T-helper 2 cell (primary cell): Measurements from ENCODE around the gene ZNF385A.

Experiments
- DNase-seq, 5 experiments: peaks; one replicate each; pipeline versions ENCODE4 v3.0.0 to v3.0.0-alpha.2; 2012 to 2022

The ZNF385A gene

GRCh38 chr12:54372113-54372806 is 12.3 kb downstream of the ZNF385A start:
- no peak for DNase-seq

DNA sequence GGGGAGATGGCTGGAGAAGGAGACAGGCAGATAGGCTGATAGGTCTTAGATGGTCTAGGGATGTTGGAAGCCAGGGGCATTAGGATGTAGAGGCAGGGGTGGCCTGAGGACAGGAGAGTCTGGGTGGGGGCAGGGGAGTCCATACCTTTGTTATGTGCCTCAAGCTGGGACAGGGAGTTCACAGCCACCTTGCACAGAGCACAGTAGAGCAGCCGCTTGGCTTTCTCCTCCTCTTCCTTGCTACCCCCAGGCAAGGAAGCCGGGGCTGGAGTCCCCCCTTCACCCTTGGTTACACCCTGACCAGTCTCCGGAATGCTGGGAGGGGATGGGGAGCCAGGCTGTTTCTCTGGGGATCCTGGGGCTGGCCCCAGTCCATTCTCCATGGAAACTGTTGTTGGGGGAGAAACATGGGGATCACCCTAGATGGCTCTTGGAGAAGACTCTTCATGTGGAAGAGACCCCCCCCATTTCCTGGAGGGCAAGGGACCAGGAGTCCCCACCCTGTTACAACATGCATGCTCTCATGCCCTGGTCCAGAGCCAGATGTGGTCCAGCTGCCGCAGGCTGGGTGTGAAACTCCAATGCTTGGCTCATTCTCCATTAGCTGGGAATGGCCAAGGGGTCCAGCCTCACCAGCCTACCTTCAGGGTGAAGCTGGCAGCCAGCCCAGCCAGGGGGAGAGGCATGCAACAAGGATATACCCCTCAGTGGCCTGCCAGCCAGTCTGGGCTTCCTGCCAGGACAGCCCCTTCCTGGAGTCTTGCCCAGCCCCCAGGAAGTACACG is 13.0 kb downstream of the ZNF385A start:
- no peak for DNase-seq

GRCh38 chr12:54370171-54370730 is 14.3 kb downstream of the ZNF385A start:
- no peak for DNase-seq

DNA sequence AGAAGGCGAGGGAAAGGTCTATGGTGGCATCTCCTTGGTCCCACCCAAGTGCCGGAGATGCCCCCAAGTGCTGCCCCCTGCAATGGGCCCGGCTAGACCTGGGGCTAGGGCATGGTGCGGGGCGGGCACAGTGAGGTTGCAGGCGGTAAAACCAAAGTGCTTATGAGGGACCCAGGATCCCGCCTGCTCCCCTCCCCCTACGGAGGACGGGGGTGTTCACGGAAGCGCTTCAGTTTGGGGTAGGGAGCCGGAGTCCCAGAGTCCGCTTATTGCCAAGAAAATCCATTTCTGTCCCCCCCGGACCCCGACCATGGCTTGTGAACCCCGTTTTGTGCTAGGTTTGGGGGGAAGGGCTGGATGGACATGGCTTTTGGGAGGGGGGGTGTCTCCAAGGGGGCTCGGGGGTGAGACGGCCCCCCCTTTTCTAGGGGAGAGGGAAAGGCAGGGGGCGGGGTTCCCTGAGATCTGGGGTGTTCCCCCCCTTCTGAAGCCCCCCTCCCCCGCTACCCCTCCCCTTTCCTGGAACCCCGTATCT is 14.9 kb downstream of the ZNF385A start:
- no peak for DNase-seq

DNA sequence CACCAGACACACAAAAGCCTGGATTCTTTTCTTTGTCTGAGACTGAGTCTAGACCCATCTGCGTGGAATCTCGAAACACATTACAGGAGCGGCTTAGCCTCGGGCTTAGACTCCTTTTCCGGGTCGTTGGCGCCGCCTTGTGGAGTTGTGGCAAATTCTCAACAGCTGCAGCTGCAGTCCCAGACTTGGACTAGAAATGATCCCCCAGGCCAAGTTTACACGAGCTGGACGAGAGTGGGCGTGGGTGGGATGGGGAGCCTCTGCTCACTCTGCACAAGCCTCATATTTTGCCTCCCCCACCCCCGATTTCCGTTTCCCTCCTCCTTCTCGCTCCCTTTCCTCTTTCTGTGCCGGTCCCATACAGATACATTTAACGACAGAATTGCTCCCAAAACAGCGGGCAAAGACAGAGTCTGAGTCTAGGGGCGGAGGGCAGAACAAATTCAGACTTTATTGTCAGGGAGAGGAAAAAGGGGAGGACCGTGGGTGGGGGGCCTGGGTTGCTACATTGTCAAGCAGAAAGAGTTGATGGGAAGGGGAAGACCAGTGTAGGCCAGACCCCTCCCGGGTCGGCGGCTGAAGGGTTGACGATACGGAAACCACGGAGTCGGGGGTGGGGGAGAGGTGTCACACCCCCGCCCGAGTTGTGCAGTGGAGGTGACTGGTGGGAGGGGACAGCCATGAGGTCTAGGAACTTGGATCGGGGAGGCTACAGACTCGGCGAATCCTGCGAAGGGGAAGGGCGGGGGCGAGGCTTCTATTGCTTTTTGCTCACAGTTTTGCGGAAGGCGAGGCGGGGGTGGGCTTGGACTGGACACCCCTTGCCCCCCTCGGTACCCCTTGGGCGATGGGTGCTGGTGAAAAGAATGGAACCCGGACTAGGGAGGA is 15.6 kb downstream of the ZNF385A start:
- peak; percentile 65 to 85 (median 82) for DNase-seq

GRCh38 chr12:54368025-54368708 is 16.4 kb downstream of the ZNF385A start:
- no peak for DNase-seq

- peak in 2 of 5 experiments; percentile 19 to 72 for DNase-seq
Observed at GRCh38 chr12:54364413-54364812, 20.1 kb downstream of the ZNF385A start, which contains the start of gene GPR84. Gene GPR84 (minus strand): TSS chr12:54364486. CDS start chr12:54363851, 635 bp downstream.

GRCh38 chr12:54363618-54364017 is 20.9 kb downstream of the ZNF385A start:
- no peak for DNase-seq

GRCh38 chr12:54363047-54363446 is 21.5 kb downstream of the ZNF385A start:
- DNase-seq, result no peak

GRCh38 chr12:54360717-54361456 is 23.6 kb downstream of the ZNF385A start:
- DNase-seq, result peak in 3 of 5 experiments; percentile 25 to 51 (median 27)

DNA sequence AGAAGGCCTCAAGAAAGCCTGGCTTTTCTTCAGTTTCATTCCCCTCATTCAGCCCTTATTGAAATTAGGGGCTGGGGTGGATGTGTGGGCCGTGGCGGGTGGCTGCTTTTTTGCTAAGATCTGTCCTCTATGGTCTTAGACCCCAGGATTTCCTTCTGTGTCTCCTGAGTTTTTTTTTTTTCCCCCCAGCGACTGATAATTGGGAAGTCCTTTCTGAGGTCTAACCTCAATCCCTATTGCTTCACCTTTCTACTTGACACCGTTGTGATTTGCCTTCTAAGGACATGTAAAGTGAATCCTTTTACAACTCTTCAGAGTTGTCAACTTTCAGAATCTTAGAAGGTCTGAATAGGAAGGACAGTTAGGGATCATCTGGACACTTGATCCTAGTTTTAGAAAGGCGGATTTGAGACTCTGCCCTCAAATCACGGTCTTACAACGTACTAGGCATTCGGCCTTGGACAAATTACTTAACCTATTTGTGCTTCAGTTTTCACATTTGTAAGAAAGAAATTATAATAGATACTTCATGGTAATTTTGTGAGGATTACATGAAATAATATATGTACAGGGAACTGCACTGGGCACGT is 24.7 kb downstream of the ZNF385A start:
- DNase-seq, result no peak

GRCh38 chr12:54358945-54359761 is 25.4 kb downstream of the ZNF385A start:
- DNase-seq, result peak; percentile 76 to 99 (median 91)

GRCh38 chr12:54358191-54358944 is 26.2 kb downstream of the ZNF385A start:
- DNase-seq, result peak in 3 of 5 experiments; percentile 22 to 91 (median 41)

- no peak for DNase-seq
Observed at GRCh38 chr12:54357506-54358190, 26.9 kb downstream of the ZNF385A start.

DNA sequence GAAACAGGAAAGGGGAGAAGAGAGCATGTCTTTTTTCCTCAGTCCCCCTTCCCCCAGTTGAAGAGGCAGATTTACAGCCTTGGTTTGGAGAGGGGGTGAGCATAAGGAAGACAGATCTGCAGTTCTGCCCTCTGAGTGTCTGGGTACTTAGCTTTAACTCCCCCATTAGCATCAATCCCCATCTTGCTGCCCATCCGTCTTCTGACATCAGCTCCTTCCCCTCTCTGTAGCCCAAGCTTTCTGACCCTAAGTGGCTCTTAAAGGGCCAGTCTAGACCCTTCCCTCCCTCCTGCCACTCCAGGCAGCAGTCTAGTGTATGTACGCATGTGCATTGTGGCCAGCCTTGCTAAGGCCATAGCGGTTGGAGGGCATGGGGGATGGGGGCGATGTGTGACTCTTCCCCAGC is 27.6 kb downstream of the ZNF385A start:
- DNase-seq, result no peak

DNA sequence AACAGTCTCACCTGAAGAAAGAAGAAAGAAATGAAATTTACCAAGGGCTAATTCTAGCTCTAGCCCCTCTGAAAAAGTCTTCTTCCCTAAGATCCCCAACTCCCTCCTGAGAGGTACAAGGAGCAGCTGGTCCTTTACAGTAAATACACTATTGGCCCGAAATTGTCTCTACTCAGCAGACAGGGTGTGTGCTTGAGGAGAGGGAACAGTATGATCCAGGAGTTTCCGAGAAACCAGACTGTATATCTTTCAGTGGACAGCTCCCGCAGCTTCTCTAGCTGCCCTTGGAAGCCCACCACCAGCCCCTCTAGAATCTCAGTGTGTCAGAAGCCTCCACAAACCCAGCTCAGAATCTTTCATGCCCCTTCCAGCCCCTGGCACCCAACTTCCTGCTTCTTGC is 28.3 kb downstream of the ZNF385A start:
- no peak for DNase-seq

GRCh38 chr12:54355104-54355815 is 29.3 kb downstream of the ZNF385A start:
- no peak for DNase-seq
